RWPE1 (cell line): ENCODE data around the gene TRPV6.

Source experiments
- CTCF ChIA-PET: fragments of 350-600 bp; sonication (Branson Sonifier 250); formaldehyde crosslinking; extraction: SDS; loops from one replicate; lab custom pipeline; 2021; lab: Yijun Ruan, JAX
- POLR2A ChIA-PET: fragments of 400-600 bp; formaldehyde crosslinking; extraction: SDS; loops from one replicate; lab custom pipeline; 2020; ENCODE audit warnings: antibody characterized with exemption; ENCODE audit not compliant: low non-redundant PET; lab: Yijun Ruan, JAX
- DNase-seq: peaks from one replicate; pipeline ENCODE4 v3.0.0; 2012; ENCODE audit warnings: low spot score
- H3K27ac ChIP-seq: fragments of 450-650 bp; 2 replicates; pipeline ENCODE4 v1.5.1; 2017
- CTCF ChIP-seq: fragments of 450-650 bp; conservative IDR thresholded peaks from 2 replicates; pipeline ENCODE4 v1.5.1; 2017; ENCODE audit warnings: low read depth, mild to moderate bottlenecking

The TRPV6 gene

GRCh38 chr7:142917447-142917846, 31.9 kb upstream of the TRPV6 start:
- no peak for TF ChIP-seq CTCF
- CTCF ChIA-PET: no interaction called here

GRCh38 chr7:142916508-142916907, 31.0 kb upstream of the TRPV6 start:
- CTCF ChIA-PET: no interaction called here
- H3K27ac ChIP-seq: no peak overlapping the region
- no peak for TF ChIP-seq CTCF
- POLR2A ChIA-PET: no interaction called here
- no peak for DNase-seq

More at GRCh38 chr7:142917447-142917846, 31.9 kb upstream of the TRPV6 start:
- POLR2A ChIA-PET: no interaction called here
- no peak overlapping the region for H3K27ac ChIP-seq
- DNase-seq: no peak

- no peak overlapping the region for H3K27ac ChIP-seq
- CTCF ChIA-PET: interaction anchor here (1.5 kb wide), 1 partner anchor 46 kb away, joined by 5 read pairs; no protein-coding TSS in a partner anchor
- POLR2A ChIA-PET: no interaction called here
- no peak for DNase-seq
- no peak for TF ChIP-seq CTCF
These were observed 29.8 kb upstream of the TRPV6 start for GRCh38 chr7:142915315-142915714.

- POLR2A ChIA-PET: no interaction called here
- no peak for DNase-seq
- CTCF ChIA-PET: no interaction called here
- TF ChIP-seq CTCF: no peak
- H3K27ac ChIP-seq: no peak overlapping the region
These were observed 28.6 kb upstream of the TRPV6 start for GRCh38 chr7:142914121-142914520.

- POLR2A ChIA-PET: no interaction called here
- no peak overlapping the region for H3K27ac ChIP-seq
- no peak for DNase-seq
- TF ChIP-seq CTCF: no peak
- CTCF ChIA-PET: no interaction called here
These were observed 28.0 kb upstream of the TRPV6 start for GRCh38 chr7:142913566-142913965.

GRCh38 chr7:142913051-142913450, 27.5 kb upstream of the TRPV6 start:
- CTCF ChIA-PET: no interaction called here
- DNase-seq: no peak
- TF ChIP-seq CTCF: no peak
- POLR2A ChIA-PET: no interaction called here
- H3K27ac ChIP-seq: no peak overlapping the region

GRCh38 chr7:142910481-142910880, 24.9 kb upstream of the TRPV6 start:
- TF ChIP-seq CTCF: no peak
- ChIA-PET POLR2A (no interaction called here), CTCF (no interaction called here)
- no peak for DNase-seq
- H3K27ac ChIP-seq: no peak overlapping the region
